Activated CD8-positive, alpha-beta T cell treated with anti-CD3 and anti-CD28 coated beads for 36 hours (primary cell): ENCODE measurements around the gene CCN6. TPM values are rescaled to one million over a fixed set of nuclear protein-coding genes. Genes with fewer than 3 reads are reported as not detected.
"Not testable (repeated sequence)": the region's sequence is repeated elsewhere in the genome, so short reads cannot be mapped to it uniquely, and the experiment has no call there.

Experiments
- ATAC-seq: fragments of 200-7000 bp; cut with Tn5 transposase; one replicate; pipeline ENCODE4 v1.10.0; 2021; ENCODE audit warnings: mild to moderate bottlenecking, moderate library complexity
- CTCF ChIA-PET: fragments of 350-600 bp; sonication (Branson Sonifier 250); formaldehyde crosslinking; loops from one replicate; lab custom pipeline; 2021; ENCODE audit warnings: antibody characterized with exemption; lab: Charles Lee
- POLR2A ChIA-PET: fragments of 350-600 bp; sonication (Branson Sonifier 250); formaldehyde crosslinking; loops from one replicate; lab custom pipeline; 2021; ENCODE audit warnings: antibody characterized with exemption; lab: Charles Lee
- DNase-seq: peaks from one replicate; pipeline ENCODE4 v3.0.0-alpha.2; 2020
- H3K27ac Mint-ChIP-seq: one replicate; pipeline ENCODE4 v1.8.0; 2021; ENCODE audit warnings: mild to moderate bottlenecking, mixed read lengths
- H3K27me3 Mint-ChIP-seq: one replicate; pipeline ENCODE4 v1.8.0; 2021; ENCODE audit warnings: mixed read lengths
- H3K36me3 Mint-ChIP-seq: one replicate; pipeline ENCODE4 v1.8.0; 2021; ENCODE audit warnings: low read depth, mixed read lengths
- H3K4me1 Mint-ChIP-seq: one replicate; pipeline ENCODE4 v1.8.0; 2021; ENCODE audit warnings: low read depth, mixed read lengths
- H3K4me3 Mint-ChIP-seq: one replicate; pipeline ENCODE4 v1.8.0; 2021; ENCODE audit warnings: mild to moderate bottlenecking, moderate library complexity, mixed read lengths
- H3K9me3 Mint-ChIP-seq: one replicate; pipeline ENCODE4 v1.8.0; 2021; ENCODE audit warnings: mixed read lengths
- intact Hi-C: fragments of 100-400 bp; cut with micrococcal nuclease; formaldehyde crosslinking; loops from one replicate; pipeline ENCODE4 v1.10.0; 2022
- total RNA-seq, 2 experiments: library from RNA; stranded (reverse); gene quantifications; one replicate each; pipeline ENCODE4 v1.2.3, GENCODE V29; 2021
- TF ChIP-seq, protein P1 (sequence below): fragments of 200-600 bp; IDR thresholded peaks from one replicate; pipeline ENCODE4 v1.8.0; 2022; ENCODE audit warnings: antibody characterized with exemption, mild to moderate bottlenecking

Gene CCN6
- total RNA-seq, 2 experiments from 2014 or later = not detected

DNA sequence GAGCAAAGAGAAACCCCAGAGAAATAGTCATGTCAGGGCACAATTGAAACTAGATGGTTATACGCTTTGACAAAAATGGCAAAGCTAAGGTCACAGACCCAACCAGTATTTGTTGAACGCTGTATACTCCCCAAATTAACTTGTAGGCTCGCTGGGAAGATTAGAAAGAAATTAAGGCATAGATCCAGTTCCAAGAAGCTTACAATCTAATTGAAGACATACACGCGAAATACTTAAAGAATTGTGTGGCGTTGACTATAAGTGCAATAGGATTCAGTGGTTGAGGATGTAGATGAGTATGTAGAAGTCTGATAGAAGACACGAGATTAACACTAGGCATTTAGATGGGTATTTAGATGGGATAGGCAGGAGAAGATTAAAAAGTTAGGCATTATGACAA, 34.0 kb downstream of the CCN6 start:
- no peak for ATAC-seq
- Mint-ChIP-seq H3K36me3 (peaks cover 5% of the 10 kb centered on the region), H3K9me3 (no peaks in the 10 kb centered on the region), H3K27ac (no peak overlapping the region), H3K4me1 (peaks cover 12% of the 10 kb centered on the region), H3K4me3 (no peak overlapping the region), H3K27me3 (peaks cover 6% of the 10 kb centered on the region)
- TF ChIP-seq, protein P1, sequence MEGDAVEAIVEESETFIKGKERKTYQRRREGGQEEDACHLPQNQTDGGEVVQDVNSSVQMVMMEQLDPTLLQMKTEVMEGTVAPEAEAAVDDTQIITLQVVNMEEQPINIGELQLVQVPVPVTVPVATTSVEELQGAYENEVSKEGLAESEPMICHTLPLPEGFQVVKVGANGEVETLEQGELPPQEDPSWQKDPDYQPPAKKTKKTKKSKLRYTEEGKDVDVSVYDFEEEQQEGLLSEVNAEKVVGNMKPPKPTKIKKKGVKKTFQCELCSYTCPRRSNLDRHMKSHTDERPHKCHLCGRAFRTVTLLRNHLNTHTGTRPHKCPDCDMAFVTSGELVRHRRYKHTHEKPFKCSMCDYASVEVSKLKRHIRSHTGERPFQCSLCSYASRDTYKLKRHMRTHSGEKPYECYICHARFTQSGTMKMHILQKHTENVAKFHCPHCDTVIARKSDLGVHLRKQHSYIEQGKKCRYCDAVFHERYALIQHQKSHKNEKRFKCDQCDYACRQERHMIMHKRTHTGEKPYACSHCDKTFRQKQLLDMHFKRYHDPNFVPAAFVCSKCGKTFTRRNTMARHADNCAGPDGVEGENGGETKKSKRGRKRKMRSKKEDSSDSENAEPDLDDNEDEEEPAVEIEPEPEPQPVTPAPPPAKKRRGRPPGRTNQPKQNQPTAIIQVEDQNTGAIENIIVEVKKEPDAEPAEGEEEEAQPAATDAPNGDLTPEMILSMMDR = no peak
- ChIA-PET CTCF (interaction anchor here (1.0 to 4.7 kb wide), 14 partner anchors 10 to 483 kb away, joined by 3 to 161 read pairs (median 5); no protein-coding TSS in a partner anchor), POLR2A (interaction anchor here (0.9 to 2.5 kb wide), 4 partner anchors 8 to 75 kb away, joined by 4 to 8 read pairs (median 6); no protein-coding TSS in a partner anchor)
- intact Hi-C loops = loop anchor here (2.0 kb wide), 1 partner anchor 67 kb away; no protein-coding TSS in a partner anchor
- no peak for DNase-seq

DNA sequence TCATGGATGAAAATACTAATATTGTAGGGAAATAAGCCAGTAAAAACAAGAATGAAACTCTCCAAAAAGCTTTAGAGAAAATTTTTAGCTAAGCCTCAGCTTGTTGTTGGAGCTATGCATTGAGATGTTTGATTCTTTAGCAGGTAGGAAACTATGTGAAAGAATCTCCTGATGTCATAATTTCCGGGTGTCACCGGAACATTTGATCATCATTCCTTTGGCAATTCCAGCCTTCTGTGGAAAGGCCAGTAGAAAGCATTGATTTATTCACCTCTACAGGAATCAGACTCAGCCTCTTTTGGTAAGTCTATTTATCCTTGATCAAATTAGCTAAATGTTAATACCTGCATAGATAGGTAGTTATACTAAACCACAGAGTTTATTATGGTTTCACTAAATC, 43.0 kb downstream of the CCN6 start:
- H3K27me3 Mint-ChIP-seq = no peaks in the 10 kb centered on the region
- H3K27ac Mint-ChIP-seq = no peak overlapping the region
- peaks cover 4% of the 10 kb centered on the region for H3K36me3 Mint-ChIP-seq
- POLR2A ChIA-PET = interaction anchor here (1.5 kb wide), 1 partner anchor 10 kb away, joined by 6 read pairs; the partner anchor contains the start of genes FAM229B and TUBE1
- ATAC-seq (no peak), DNase-seq (no peak)
- intact Hi-C loops = no loop called here
- no peaks in the 10 kb centered on the region for H3K9me3 Mint-ChIP-seq
- TF ChIP-seq, protein P1 = no peak
- H3K4me1 Mint-ChIP-seq = no peaks in the 10 kb centered on the region
- CTCF ChIA-PET = interaction anchor here (1.3 to 3.9 kb wide), 4 partner anchors 13 to 66 kb away, joined by 3 to 21 read pairs (median 4); no protein-coding TSS in a partner anchor
- H3K4me3 Mint-ChIP-seq = no peak overlapping the region

DNA sequence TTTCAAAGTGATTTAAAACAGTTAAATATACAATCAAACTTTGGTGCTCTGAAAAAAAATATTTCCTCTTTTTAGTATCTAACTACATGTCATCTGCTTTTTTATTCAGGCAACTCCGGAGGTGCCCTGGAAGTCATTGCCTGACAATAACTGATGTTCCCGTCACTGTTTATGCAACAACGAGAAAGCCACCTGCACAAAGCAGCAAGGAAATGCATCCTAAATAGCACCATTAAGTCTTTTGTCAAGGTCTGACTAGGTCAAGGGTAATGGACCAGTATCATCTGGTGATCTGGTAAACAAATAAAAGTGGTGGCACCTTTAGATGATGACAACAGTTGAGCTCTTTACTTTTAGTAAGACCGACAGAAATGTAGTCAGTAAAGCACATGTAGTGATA, 46.7 kb downstream of the CCN6 start:
- TF ChIP-seq, protein P1 = no peak
- Mint-ChIP-seq H3K9me3 (peaks cover 3% of the 10 kb centered on the region), H3K36me3 (peaks cover 4% of the 10 kb centered on the region), H3K27me3 (no peaks in the 10 kb centered on the region), H3K4me1 (no peaks in the 10 kb centered on the region), H3K27ac (no peak overlapping the region), H3K4me3 (no peak overlapping the region)
- intact Hi-C loops = no loop called here
- DNase-seq (no peak), ATAC-seq (no peak)
- CTCF ChIA-PET = interaction anchor here (0.8 to 1.3 kb wide), 3 partner anchors 10 to 80 kb away, joined by 3 to 5 read pairs (median 4); no protein-coding TSS in a partner anchor
- POLR2A ChIA-PET = no interaction called here

DNA sequence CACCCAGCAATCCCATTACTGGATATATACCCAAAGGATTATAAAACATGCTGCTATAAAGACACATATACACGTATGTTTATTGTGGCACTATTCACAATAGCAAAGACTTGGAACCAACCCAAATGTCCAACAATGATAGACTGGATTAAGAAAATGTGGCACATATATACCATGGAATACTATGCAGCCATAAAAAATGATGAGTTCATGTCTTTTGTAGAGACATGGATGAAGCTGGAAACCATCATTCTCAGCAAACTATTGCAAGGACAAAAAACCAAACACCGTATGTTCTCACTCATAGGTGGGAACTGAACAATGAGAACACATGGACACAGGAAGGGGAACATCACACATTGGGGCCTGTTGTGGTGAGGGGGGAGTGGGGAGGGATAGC, 52.1 kb downstream of the CCN6 start:
- POLR2A ChIA-PET, H3K27ac Mint-ChIP-seq, H3K9me3 Mint-ChIP-seq, H3K4me1 Mint-ChIP-seq, H3K36me3 Mint-ChIP-seq, intact Hi-C loops, ATAC-seq, DNase-seq, H3K27me3 Mint-ChIP-seq, H3K4me3 Mint-ChIP-seq, CTCF ChIA-PET: not testable (repeated sequence)

DNA sequence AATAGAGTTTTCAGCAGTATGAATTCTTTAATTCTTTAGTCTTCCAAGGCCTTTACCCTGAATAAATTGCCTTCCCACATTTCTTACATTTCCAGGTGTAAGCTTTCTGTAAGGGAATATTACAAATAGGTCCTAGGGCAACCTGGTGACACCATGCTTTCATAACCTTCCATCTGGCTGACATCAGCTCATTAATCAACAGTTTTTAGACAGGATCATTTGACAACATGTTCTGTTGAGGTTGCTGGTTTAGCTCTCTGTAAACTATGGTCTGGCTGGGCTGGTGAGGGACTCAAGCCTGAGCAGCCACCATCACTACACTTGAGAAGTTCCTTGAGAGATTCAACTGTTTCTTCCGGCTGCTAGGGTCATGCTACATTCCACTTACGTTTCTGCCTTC, 52.7 kb downstream of the CCN6 start:
- ChIA-PET POLR2A (no interaction called here), CTCF (interaction anchor here (1.3 kb wide), 1 partner anchor 19 kb away, joined by 5 read pairs; the partner anchor contains the start of genes FAM229B and TUBE1)
- ATAC-seq (no peak), DNase-seq (no peak)
- TF ChIP-seq, protein P1 = no peak
- Mint-ChIP-seq H3K36me3 (no peaks in the 10 kb centered on the region), H3K4me1 (no peaks in the 10 kb centered on the region), H3K27me3 (no peaks in the 10 kb centered on the region), H3K9me3 (peaks cover 3% of the 10 kb centered on the region), H3K4me3 (no peak overlapping the region), H3K27ac (no peak overlapping the region)
- intact Hi-C loops = no loop called here
